ENCODE results near the gene ZFR. TPM values are rescaled to one million over a fixed set of nuclear protein-coding genes. Genes with fewer than 3 reads are reported as not detected.

ZFR gene
- total and polyA plus RNA-seq, 12 donors: 26.8 to 78.6 (median 58.6) TPM

GRCh38 chr5:32439086-32439642 is 5.4 kb downstream of the ZFR start:
- H3K27me3 ChIP-seq: no peaks in the 10 kb centered on the region
- peaks cover 5 to 83% (median 65%) of the 10 kb centered on the region in 9 donors for H3K4me1 ChIP-seq
- no peaks in the 10 kb centered on the region for H3K9me3 ChIP-seq
- no peak for DNase-seq
- ATAC-seq: no peak
- H3K4me3 ChIP-seq: no peak overlapping the region
- peaks cover 0 to 4% (median 0%) of the 10 kb centered on the region in 9 donors for H3K36me3 ChIP-seq
- H3K27ac ChIP-seq: no peak overlapping the region
- intact Hi-C loops (cut with DNase I): no loop called here
- TF ChIP-seq, protein P1, sequence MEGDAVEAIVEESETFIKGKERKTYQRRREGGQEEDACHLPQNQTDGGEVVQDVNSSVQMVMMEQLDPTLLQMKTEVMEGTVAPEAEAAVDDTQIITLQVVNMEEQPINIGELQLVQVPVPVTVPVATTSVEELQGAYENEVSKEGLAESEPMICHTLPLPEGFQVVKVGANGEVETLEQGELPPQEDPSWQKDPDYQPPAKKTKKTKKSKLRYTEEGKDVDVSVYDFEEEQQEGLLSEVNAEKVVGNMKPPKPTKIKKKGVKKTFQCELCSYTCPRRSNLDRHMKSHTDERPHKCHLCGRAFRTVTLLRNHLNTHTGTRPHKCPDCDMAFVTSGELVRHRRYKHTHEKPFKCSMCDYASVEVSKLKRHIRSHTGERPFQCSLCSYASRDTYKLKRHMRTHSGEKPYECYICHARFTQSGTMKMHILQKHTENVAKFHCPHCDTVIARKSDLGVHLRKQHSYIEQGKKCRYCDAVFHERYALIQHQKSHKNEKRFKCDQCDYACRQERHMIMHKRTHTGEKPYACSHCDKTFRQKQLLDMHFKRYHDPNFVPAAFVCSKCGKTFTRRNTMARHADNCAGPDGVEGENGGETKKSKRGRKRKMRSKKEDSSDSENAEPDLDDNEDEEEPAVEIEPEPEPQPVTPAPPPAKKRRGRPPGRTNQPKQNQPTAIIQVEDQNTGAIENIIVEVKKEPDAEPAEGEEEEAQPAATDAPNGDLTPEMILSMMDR (IDR thresholded peaks at IDR 0.05): no peak
- 64 to 65% methylated on average over 3 of the region's 3 CpGs for WGBS, 2 donors

- DNase-seq (no peak), ATAC-seq (peak in 1 of 8 donors; percentile 49)
- Histone ChIP-seq H3K27me3 (no peaks in the 10 kb centered on the region), H3K36me3 (peaks cover 0 to 11% (median 0%) of the 10 kb centered on the region in 9 donors), H3K27ac (no peak overlapping the region), H3K9me3 (no peaks in the 10 kb centered on the region), H3K4me3 (no peak overlapping the region), H3K4me1 (peaks cover 0 to 76% (median 52%) of the 10 kb centered on the region in 9 donors)
- WGBS, 2 donors: 86 to 89% methylated on average over 4 of the region's 4 CpGs
- intact Hi-C loops (cut with DNase I): no loop called here
- TF ChIP-seq, protein P1 (IDR thresholded peaks at IDR 0.05): no peak
Observed at GRCh38 chr5:32436553-32437242, 7.8 kb downstream of the ZFR start.

DNA sequence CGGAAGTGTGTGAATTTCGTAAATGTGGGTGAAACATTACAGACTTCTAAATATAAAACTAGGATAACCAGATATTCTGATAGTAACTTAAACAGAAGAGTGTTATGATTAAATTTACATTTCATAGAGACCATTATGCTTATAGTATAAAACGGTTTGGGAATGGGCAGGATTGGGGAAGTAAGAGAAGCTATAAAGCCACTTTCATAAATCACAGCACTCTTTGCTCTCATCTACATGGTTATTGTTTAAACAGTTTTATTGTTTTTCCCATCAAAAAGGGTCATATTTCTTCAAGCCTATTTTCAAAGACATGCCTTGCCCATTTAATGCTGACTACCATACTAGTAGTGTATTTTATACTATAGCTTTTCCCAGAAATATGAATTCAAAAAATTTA is 9.2 kb downstream of the ZFR start:
- Histone ChIP-seq H3K36me3 (peaks cover 0 to 9% (median 0%) of the 10 kb centered on the region in 9 donors), H3K4me3 (no peak overlapping the region), H3K27me3 (no peaks in the 10 kb centered on the region), H3K9me3 (no peaks in the 10 kb centered on the region), H3K4me1 (peaks cover 0 to 74% (median 47%) of the 10 kb centered on the region in 9 donors), H3K27ac (no peak overlapping the region)
- WGBS, 2 donors: 87 to 93% methylated on average over 3 of the region's 3 CpGs
- DNase-seq: no peak
- TF ChIP-seq, protein P1 (IDR thresholded peaks at IDR 0.05): no peak
- ATAC-seq: no peak
- intact Hi-C loops (cut with DNase I): no loop called here

DNA sequence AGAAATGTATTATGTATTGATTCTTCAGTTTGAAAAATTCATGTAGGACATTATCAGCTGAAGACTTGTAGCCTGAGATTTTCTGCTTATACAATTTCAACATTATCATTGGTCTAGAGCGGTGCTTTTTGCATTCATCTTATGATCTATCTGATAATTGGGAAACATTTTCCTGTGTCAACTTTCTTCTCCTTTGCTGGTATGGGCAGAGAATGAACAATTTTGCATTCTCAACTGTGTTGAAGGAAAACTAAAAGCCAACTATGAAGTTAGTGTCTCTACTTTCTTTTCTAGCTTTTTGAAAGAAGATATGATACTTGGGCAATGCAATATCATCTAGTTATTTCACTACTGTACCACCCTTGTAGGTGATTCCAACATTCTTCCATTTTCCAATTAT is 10.3 kb downstream of the ZFR start:
- DNase-seq (no peak), ATAC-seq (no peak)
- peaks cover 0 to 75% (median 42%) of the 10 kb centered on the region in 9 donors for H3K4me1 ChIP-seq
- H3K4me3 ChIP-seq: no peak overlapping the region
- WGBS, 2 donors: 49 to 98% methylated on average over 1 of the region's 1 CpG
- H3K9me3 ChIP-seq: no peaks in the 10 kb centered on the region
- intact Hi-C loops (cut with DNase I): no loop called here
- no peaks in the 10 kb centered on the region for H3K27me3 ChIP-seq
- H3K27ac ChIP-seq: no peak overlapping the region
- TF ChIP-seq, protein P1 (IDR thresholded peaks at IDR 0.05): no peak
- peaks cover 0 to 11% (median 0%) of the 10 kb centered on the region in 9 donors for H3K36me3 ChIP-seq
